AG04450 (cell line): ENCODE measurements around the gene PCYOX1L. TPM values are rescaled to one million over a fixed set of nuclear protein-coding genes. Genes with fewer than 3 reads are reported as not detected.
A peak's percentile ranks its signal among the peaks of the same experiment; 100 is the strongest.

ENCODE experiments used
- CTCF ChIA-PET: fragments of 300-600, 350-600 bp; formaldehyde crosslinking; extraction: SDS; loops from one replicate; lab custom pipeline; 2022; ENCODE audit warnings: antibody characterized with exemption, inconsistent platforms; lab: Charles Lee
- POLR2A ChIA-PET: fragments of 350-600 bp; formaldehyde crosslinking; extraction: SDS; loops from one replicate; lab custom pipeline; 2021; ENCODE audit warnings: antibody characterized with exemption, inconsistent platforms; lab: Yijun Ruan, JAX
- DNase-seq: peaks from one replicate; pipeline ENCODE4 v3.0.0-alpha.2; 2011; ENCODE audit warnings: low read depth, low spot score
- H3K27ac ChIP-seq: one replicate; pipeline ENCODE4 v1.5.1; 2012; ENCODE audit warnings: low read depth, low read length, control low read depth
- H3K27me3 ChIP-seq: one replicate; pipeline ENCODE4 v1.6.0; 2012; ENCODE audit warnings: low read length; ENCODE audit not compliant: control insufficient read depth, insufficient read depth
- H3K4me3 ChIP-seq: 2 replicates; pipeline ENCODE4 v1.5.1; 2011; ENCODE audit warnings: mild to moderate bottlenecking, low read depth, low read length, control low read depth
- H3K9me3 ChIP-seq: 2 replicates; pipeline ENCODE4 v1.5.1; 2012; ENCODE audit warnings: low read length; ENCODE audit not compliant: control insufficient read depth, insufficient read depth
- polyA minus RNA-seq: library from RNA; depleted of rRNA, polyadenylated mRNA; stranded (reverse); fragments of >200 nt; gene quantifications from 2 replicates; pipeline ENCODE4 v1.2.3, GENCODE V29; 2011; rRNA and poly(A)+ RNA removed
- polyA plus RNA-seq: library from polyadenylated mRNA; depleted of rRNA; stranded (reverse); fragments of >200 nt; gene quantifications from 2 replicates; pipeline ENCODE4 v1.2.3, GENCODE V29; 2011; rRNA removed
- TF ChIP-seq, protein P1 (sequence below): IDR thresholded peaks from 2 replicates; pipeline ENCODE4 v1.5.1; 2011; ENCODE audit warnings: low read depth, low read length, control low read depth, inconsistent platforms

Gene PCYOX1L, protein sequence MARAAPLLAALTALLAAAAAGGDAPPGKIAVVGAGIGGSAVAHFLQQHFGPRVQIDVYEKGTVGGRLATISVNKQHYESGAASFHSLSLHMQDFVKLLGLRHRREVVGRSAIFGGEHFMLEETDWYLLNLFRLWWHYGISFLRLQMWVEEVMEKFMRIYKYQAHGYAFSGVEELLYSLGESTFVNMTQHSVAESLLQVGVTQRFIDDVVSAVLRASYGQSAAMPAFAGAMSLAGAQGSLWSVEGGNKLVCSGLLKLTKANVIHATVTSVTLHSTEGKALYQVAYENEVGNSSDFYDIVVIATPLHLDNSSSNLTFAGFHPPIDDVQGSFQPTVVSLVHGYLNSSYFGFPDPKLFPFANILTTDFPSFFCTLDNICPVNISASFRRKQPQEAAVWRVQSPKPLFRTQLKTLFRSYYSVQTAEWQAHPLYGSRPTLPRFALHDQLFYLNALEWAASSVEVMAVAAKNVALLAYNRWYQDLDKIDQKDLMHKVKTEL
- 11.0 and 11.8 TPM in 2 replicates for polyA plus RNA-seq
- 6.2 and 7.5 TPM in 2 replicates for polyA minus RNA-seq

DNA sequence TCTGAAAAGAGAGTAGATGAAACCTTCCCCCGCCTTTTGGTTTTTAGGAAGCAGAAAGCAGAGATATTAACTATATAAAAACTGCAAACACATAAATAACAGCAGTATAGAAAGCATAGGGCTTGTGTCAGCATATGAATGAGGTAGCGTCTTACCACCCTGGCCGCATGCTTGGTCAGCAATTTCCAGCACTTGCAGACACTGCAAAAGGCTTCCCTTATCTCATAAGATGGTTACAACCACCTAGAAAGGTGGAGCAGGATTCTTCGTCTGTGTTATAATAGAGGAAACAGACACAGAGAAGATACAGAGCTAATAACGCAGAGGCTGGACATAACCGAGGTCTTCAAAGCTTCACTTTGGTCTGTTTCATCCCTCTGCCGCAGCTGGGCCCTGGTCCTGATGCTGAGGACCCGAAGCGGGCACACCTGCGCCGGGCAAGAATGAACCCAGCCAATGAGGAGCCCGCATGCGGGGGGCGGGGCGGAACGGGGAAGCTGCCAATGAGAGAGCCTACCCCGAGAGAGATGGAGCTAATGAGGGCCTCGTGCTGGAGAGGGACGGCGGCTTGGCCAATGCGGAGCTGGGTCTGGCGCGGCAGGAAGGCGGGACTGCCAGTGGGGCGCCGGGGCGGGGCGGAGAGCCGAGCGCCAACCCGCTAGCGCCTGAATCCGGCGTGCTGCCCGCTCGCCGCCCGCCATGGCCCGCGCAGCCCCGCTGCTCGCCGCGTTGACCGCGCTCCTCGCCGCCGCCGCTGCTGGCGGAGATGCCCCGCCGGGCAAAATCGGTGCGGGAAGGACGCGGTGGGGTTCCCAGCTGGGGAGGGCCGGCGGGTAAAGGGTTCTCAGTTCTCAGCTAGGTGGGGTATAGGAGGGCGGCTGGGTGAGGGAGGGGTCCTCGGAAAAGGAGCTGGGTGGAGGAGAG, at the start of gene PCYOX1L:
TSS of gene PCYOX1L (plus strand) at position 677 of the 924 bp plus-strand sequence. CDS start at position 700, 23 bp downstream.
- Histone ChIP-seq H3K9me3 (no peaks in the 10 kb centered on the region; the same call in 1 of the 2 replicates), H3K4me3 (peak within 1 kb of the TSS; percentile 79), H3K27ac (peak within 1 kb of the TSS; percentile 21), H3K27me3 (no peaks in the 10 kb centered on the region)
- ChIA-PET POLR2A (interaction anchor here (0.6 to 1.3 kb wide), 9 partner anchors 12 to 266 kb away, joined by 3 to 8 read pairs (median 4); no protein-coding TSS in a partner anchor), CTCF (interaction anchor here (0.6 to 3.1 kb wide), 7 partner anchors 10 to 1029 kb away, joined by 3 to 26 read pairs (median 5); partner anchors contain the start of gene GRPEL2)
- DNase-seq, result peak; percentile 84
- TF ChIP-seq, protein P1, sequence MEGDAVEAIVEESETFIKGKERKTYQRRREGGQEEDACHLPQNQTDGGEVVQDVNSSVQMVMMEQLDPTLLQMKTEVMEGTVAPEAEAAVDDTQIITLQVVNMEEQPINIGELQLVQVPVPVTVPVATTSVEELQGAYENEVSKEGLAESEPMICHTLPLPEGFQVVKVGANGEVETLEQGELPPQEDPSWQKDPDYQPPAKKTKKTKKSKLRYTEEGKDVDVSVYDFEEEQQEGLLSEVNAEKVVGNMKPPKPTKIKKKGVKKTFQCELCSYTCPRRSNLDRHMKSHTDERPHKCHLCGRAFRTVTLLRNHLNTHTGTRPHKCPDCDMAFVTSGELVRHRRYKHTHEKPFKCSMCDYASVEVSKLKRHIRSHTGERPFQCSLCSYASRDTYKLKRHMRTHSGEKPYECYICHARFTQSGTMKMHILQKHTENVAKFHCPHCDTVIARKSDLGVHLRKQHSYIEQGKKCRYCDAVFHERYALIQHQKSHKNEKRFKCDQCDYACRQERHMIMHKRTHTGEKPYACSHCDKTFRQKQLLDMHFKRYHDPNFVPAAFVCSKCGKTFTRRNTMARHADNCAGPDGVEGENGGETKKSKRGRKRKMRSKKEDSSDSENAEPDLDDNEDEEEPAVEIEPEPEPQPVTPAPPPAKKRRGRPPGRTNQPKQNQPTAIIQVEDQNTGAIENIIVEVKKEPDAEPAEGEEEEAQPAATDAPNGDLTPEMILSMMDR, result no peak

DNA sequence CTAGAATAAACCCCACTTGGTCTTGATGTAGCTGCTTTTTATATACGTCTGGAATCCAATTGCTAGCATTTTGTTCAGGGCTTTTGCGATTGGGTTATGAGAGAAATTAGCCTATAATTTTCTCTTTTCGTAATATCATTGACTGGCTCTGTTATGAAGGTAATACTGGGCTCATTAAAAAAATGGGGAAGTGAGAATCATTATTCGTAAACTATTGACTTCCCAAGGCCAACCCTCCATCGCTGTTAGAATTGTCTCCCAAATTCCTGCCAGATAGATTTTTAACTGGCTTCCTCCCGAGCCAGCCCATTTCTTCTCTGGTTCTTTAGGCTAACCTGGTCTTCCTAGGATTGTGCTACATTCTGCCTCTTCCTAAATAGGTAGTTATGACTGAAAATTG, 48.5 kb upstream of the PCYOX1L start:
- H3K9me3 ChIP-seq, result no peaks in the 10 kb centered on the region
- POLR2A ChIA-PET, result no interaction called here
- no peaks in the 10 kb centered on the region for H3K27me3 ChIP-seq
- H3K27ac ChIP-seq, result no peak overlapping the region
- DNase-seq, result no peak
- H3K4me3 ChIP-seq, result no peak overlapping the region
- CTCF ChIA-PET, result interaction anchor here (0.6 to 1.7 kb wide), 3 partner anchors 9 to 256 kb away, joined by 3 to 16 read pairs (median 4); no protein-coding TSS in a partner anchor
- TF ChIP-seq, protein P1, result no peak

DNA sequence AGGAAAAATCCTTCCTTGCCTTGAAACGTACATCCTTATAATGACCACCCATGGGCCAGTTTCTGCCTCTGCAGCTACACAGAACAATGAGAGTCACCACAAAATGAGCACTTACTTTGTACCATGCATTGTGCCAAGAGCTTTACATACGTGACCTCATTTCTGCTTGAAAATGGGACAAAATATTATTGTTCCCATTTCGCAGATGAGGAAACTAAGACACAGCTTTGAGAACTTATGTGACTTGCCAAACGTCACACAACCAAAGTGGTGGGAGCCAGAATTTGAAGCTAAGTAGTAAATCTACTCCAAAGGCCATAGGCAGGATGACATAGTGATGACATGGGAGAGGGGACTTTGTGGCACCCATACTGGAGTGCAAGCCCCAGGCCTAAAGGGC, 47.4 kb upstream of the PCYOX1L start:
- POLR2A ChIA-PET, result interaction anchor here (0.8 kb wide), 1 partner anchor 15 kb away, joined by 3 read pairs; no protein-coding TSS in a partner anchor

DNA sequence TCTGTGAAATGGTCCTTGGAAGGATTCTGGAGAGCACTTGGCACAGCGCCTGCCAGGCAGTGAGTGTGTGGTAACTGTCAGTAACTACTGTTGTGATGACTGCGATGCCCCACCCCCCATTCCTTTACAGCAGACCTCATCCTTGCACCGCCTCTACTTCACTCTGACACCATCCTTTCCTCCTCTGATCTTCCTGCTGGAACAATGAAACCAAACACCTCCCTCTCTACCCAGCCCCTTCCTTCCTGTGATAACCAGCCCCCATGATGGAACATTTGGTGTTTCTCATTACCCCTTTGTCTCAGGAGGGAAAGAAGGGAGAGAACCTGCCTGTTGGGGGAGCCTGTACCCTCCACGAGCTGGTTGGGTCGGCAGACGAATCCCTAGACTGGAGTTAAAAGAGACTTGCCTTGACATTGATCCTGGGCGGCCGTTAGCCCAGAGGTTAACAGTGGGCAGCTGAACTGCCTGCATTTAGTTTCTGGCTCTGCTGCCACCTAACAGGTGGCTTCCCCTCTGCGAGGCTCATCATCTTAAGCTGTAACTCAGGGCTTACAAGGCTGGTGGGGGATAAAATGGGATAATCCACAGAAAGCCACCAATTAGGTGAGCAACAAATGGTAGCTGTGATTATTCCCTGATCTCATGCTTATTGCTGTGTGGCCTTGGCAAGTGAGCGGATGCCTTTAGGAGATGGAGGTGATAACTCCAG, 46.7 kb upstream of the PCYOX1L start:
- POLR2A ChIA-PET, result no interaction called here
- no peaks in the 10 kb centered on the region for H3K9me3 ChIP-seq
- no peak overlapping the region for H3K4me3 ChIP-seq
- TF ChIP-seq, protein P1, result no peak
- peak; percentile 41 for DNase-seq
- CTCF ChIA-PET, result interaction anchor here (1.7 kb wide), 1 partner anchor 57 kb away, joined by 6 read pairs; no protein-coding TSS in a partner anchor
- no peaks in the 10 kb centered on the region for H3K27me3 ChIP-seq
- no peak overlapping the region for H3K27ac ChIP-seq

More for the DNA sequence above, 47.4 kb upstream of the PCYOX1L start:
- no peaks in the 10 kb centered on the region for H3K27me3 ChIP-seq
- no peak for DNase-seq
- CTCF ChIA-PET, result interaction anchor here (1.7 kb wide), 1 partner anchor 57 kb away, joined by 6 read pairs; no protein-coding TSS in a partner anchor
- no peaks in the 10 kb centered on the region for H3K9me3 ChIP-seq
- no peak overlapping the region for H3K27ac ChIP-seq
- no peak overlapping the region for H3K4me3 ChIP-seq
- TF ChIP-seq, protein P1, result no peak
